NCI-H1436 (cell line): ENCODE measurements around the gene RNF19B.

ENCODE experiments used
- DNase-seq: peaks from one replicate; lab custom pipeline; 2025; lab: John Stamatoyannopoulos, UW

The RNF19B gene

GRCh38 chr1:32965251-32965747 lies 690 bp upstream of the RNF19B start:
- no peak for DNase-seq

- DNase-seq, result peak; percentile 30
These were observed 706 bp downstream of the RNF19B start for GRCh38 chr1:32963746-32964460.

GRCh38 chr1:32962248-32962896 lies 2.2 kb downstream of the RNF19B start:
- DNase-seq, result no peak

DNA sequence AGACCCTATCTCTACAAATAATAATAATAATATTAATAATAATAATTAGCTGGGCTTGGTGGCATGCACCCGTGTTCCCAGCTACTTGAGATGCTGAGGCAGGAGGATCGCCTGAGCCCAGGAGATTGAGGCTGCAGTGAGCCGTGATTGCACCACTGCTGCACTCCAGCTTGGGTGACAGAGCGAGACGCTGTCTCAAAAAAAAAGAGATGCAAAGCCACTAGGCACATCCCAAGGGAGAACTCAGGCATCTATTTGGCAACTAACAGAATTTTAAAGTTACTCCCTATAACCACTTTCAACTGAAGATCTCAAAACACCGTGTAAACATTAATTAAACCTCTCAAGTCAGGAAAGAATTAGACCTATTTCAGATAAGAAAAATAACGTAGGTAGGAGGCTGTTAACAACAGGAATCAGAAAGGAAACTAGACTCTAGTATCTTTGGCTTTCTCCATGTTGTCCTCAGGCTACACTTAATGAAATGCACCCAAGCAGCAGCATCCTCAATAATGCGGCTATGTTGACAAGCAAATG lies 3.7 kb downstream of the RNF19B start:
- peak; percentile 8 for DNase-seq

GRCh38 chr1:32960342-32960741 lies 4.3 kb downstream of the RNF19B start:
- no peak for DNase-seq

- DNase-seq, result no peak
These were observed 5.8 kb downstream of the RNF19B start for GRCh38 chr1:32958827-32959226.

DNA sequence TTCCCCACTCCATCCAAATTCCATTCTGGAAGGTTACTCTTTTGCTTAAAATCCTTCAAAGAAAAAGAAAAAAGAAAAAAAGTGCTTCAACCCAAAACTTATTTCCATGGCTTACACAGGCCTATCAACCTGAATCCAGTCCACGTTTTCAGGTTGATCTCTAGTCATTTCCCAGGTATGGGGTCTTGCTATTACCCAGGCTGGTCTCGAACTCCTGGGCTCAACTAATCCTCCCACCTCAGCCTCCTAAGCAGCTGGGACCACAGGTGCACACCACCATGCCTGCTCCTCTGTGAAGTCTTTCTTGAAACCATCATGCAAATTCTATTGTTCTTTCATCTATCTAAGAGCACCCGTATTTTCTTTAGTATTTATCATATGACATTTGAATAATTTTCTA lies 7.6 kb downstream of the RNF19B start:
- no peak for DNase-seq

DNA sequence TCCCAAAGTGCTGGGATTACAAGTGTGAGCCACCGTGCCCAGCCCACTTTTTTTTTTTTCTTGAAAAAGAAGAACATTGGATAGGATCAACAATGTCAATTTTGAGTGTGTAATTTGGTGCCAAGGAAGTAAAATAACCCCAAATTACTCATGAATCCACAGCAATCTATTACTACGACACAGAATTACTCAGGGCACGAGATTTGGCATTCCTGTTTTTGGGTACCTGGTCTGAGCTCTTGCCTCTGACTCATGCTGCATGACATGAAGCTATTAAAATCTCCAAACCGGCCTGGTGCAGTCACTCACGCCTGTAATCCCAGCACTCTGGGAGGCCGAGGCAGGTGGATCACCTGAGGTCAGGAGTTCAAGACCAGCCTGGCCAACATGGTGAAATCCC lies 10.4 kb downstream of the RNF19B start:
- no peak for DNase-seq

DNA sequence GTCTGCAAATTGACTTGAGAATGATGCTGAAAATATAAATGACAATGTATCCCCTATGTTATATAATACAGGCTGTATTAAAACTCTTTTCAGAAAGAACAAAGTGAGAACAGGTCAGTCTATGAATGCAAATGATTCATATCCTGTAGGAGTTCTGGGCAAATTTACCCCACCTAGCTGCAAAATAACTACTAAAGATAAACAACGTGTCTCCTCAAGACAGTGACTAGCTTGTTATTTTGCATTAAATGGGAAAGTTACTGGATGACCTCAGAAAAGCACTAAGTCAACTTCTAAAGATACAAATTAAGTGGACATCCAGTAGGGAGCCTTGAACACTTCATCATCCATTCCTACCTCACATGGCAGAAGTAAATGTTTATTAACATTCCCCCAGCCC lies 11.1 kb downstream of the RNF19B start:
- DNase-seq, result no peak

- no peak for DNase-seq
These were observed 15.1 kb downstream of the RNF19B start for GRCh38 chr1:32949519-32949918.

DNA sequence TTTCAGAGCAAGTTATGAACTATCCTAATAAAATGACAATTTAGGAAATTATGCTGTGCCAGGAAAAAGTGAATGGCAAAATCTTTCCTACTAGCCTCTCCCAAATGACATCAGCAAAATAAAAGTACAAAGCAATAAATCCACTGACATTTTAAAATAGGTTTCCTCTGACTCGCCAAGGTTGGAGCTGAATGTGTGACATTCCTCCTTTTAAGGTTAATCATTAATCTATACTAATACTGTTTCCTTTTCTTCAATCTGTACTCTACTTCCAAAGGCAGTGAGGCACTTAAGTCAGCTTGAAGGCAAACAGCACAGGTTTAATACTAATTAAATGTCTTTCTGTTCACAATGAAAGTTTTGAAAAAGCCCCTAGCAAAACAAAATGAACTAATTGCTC lies 15.7 kb downstream of the RNF19B start:
- no peak for DNase-seq

DNA sequence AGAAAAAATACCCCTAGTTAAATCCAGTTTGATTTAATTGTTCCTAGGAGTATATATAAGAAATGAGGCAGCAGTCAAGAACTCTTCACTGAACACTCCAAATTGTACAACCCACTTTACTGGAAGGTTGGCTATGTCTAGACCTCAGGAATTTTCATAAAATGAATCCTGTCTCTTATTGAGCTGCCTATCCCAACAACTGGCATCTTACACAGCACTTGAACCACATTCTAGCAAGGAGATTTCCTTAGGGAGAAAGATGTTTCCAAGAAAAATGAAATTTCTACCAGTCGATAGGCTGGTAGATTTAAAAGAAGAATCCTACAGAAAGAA lies 16.3 kb downstream of the RNF19B start:
- no peak for DNase-seq

- DNase-seq, result no peak
These were observed 16.8 kb downstream of the RNF19B start for GRCh38 chr1:32947669-32948389.

DNA sequence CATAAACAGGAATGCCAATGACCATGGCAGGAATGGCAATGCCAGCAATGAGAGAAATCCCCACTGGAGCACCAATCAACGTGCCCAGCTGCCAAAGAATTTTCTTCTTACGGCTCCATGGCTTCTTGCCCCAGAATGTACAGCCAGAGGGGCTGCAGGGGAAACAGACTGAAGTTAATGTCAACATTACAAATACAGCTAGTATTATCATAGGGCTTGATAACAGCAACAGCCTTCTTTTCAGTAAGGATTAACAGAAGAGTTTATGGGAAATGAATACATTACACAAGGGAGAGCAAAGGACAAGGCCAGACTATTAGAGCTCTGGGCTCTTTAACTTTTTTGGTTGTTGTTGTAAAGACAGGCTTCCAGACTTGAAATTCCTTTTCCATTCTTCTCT lies 18.2 kb downstream of the RNF19B start:
- no peak for DNase-seq

- no peak for DNase-seq
These were observed 20.4 kb downstream of the RNF19B start for GRCh38 chr1:32944180-32944579.

DNA sequence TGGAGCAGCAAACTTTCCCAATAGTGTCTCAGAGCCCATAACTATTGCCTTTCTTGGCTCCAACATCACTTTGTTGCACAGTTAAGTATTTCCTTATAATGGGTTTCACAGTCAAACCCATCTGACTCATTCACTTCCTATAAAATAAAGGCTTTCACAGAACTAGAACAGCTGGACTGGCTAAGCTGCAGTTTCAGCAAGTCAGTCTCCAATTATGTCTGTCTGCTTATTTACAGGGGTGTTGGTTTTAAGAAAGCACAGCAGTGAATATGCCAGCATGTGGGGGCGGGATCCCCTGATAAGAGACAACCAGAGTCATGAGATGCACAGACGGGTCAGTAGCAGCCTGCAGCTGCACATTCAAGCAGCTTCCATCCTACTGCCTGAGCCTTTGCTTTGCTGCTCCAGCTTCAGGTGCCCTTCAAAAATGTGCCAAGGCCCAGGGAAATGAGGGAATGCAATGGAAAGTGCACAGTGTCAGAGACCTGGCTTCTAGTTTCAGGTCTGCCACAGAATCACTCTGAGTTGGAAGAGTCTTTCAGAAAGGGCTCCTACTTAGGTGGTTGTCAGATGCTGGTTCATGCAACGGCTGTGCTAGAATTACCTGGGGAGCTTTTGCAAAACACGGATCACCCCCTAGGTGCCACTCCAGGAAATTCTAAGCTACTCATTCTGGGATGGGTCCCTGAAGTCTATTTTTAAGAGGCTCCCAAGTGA lies 24.8 kb downstream of the RNF19B start:
- DNase-seq, result no peak

DNA sequence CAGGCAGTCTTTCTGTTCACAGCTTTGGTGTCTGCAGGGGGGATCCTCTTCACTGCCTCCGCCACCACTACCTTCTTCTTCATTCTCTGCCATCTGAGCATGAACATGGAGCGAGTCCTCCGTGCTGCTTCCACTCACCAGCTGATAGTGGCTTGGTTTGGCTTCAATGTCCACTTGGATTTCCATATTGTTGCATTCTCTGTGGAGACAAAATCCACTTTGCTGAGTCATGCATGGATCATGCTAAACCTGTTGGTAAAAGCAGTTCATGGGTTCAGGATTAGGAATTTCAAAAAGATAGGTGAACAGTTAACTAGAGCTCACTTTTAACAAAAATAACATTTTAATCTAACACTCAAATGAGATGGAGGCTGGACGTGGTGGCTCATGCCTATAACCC lies 27.5 kb downstream of the RNF19B start:
- no peak for DNase-seq

DNA sequence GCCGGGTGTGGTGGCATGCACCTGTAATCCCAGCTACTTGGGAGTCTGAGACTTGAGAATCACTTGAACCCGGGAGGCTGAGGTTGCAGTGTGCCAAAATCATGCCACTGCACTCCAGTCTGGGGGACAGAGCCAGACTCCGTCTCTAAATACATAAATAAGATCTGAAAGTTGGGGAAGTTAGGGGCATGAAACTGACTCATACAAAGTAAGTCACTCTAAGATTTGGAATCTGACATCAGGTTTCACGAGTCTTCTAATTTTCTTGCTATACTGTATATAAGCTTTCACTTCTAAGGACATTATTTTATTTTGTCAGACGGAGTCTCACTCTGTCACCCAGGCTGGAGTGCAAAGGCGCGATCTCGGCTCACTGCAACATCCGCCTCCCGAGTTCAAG lies 30.1 kb downstream of the RNF19B start:
- no peak for DNase-seq

GRCh38 chr1:32933742-32934322 lies 30.8 kb downstream of the RNF19B start:
- no peak for DNase-seq

DNA sequence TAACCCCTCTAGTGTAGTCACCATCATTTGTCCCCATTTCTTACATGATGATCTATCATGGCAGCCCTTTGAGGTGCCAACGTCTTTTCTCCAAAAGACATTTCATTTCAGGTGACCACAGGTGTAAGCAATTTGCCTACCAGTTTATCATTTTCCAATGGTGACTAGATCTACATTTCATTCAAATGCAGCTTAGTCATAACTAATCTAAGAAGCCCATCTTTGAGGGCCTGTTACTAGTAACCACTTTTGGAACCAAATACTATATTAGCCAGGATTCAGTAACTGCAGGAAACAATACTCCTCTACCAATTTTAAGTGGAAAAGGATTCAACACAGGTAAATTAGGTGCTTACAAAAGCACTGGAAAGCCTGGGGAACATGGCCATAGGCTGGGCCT lies 32.8 kb downstream of the RNF19B start:
- DNase-seq, result no peak

DNA sequence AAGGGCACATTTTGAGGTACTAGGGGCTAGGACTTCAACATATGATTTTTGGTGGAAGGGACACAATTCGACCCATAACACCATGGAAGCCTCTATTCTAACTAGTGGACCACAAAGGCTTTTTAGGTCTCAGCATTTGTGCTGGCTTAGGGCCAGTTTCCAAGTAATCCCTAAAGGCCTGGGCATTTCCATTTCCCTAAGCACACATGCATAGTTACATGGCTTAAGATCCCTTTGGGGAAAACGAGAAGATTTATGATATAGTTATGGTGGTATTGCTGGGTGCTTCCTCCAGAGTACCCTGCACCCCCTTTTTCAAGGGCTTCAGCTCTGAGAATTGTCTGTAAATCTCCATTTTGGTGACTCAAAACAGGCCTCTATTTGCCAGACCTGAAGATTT lies 35.2 kb downstream of the RNF19B start:
- no peak for DNase-seq

DNA sequence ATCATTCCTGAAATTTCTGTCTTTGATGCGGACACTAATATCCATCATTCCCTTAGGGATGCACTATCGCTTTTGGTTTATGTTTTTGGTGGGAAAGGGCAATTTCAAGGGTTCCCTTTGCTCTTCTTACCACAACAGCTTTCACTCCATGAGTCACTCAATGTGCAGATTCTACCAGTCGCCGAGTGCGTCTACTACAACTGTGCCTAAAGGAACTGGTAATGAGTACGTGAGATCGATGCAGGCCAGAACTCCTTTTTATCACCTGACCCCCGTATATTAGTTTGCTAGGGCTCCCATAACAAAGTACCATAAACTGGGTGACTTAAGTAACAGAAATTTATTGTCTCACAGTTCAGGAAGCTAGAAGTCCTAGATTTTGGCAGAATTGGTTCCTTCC lies 35.9 kb downstream of the RNF19B start:
- DNase-seq, result no peak
